HG02938 (cell line): Measurements from ENCODE around the gene SLC25A12.

Experiments
- ATAC-seq: cut with Tn5 transposase; IDR thresholded peaks from one replicate; pipeline ENCODE4 v1.9.1; 2021; ENCODE audit warnings: mild to moderate bottlenecking, moderate library complexity; ENCODE audit not compliant: unreplicated experiment

Gene SLC25A12

GRCh38 chr2:171889333-171889732 is 4.7 kb downstream of the SLC25A12 start:
- ATAC-seq: no peak

GRCh38 chr2:171883275-171883893 is 10.7 kb downstream of the SLC25A12 start:
- ATAC-seq: no peak

- no peak for ATAC-seq
Observed at GRCh38 chr2:171882089-171882769, 11.8 kb downstream of the SLC25A12 start.

GRCh38 chr2:171880774-171881173 is 13.3 kb downstream of the SLC25A12 start:
- ATAC-seq: no peak

- no peak for ATAC-seq
Observed at GRCh38 chr2:171879865-171880264, 14.2 kb downstream of the SLC25A12 start.

GRCh38 chr2:171878481-171878993 is 15.5 kb downstream of the SLC25A12 start:
- no peak for ATAC-seq

- no peak for ATAC-seq
Observed at GRCh38 chr2:171874963-171875362, 19.1 kb downstream of the SLC25A12 start.

- no peak for ATAC-seq
Observed at GRCh38 chr2:171874517-171874916, 19.5 kb downstream of the SLC25A12 start.

GRCh38 chr2:171864357-171864985 is 29.6 kb downstream of the SLC25A12 start:
- no peak for ATAC-seq

- no peak for ATAC-seq
Observed at GRCh38 chr2:171862501-171862900, 31.5 kb downstream of the SLC25A12 start.

- ATAC-seq: no peak
Observed at GRCh38 chr2:171858397-171858958, 35.6 kb downstream of the SLC25A12 start.

GRCh38 chr2:171855401-171855800 is 38.6 kb downstream of the SLC25A12 start:
- no peak for ATAC-seq

GRCh38 chr2:171852366-171852888 is 41.6 kb downstream of the SLC25A12 start:
- no peak for ATAC-seq

GRCh38 chr2:171847627-171848026 is 46.4 kb downstream of the SLC25A12 start:
- no peak for ATAC-seq

- no peak for ATAC-seq
Observed at GRCh38 chr2:171846894-171847293, 47.1 kb downstream of the SLC25A12 start.

GRCh38 chr2:171841996-171842395 is 52.0 kb downstream of the SLC25A12 start:
- ATAC-seq: no peak

- no peak for ATAC-seq
Observed at GRCh38 chr2:171837736-171838135, 56.3 kb downstream of the SLC25A12 start.

- no peak for ATAC-seq
Observed at GRCh38 chr2:171836146-171836910, 57.7 kb downstream of the SLC25A12 start.

GRCh38 chr2:171835386-171835785 is 58.7 kb downstream of the SLC25A12 start:
- ATAC-seq: no peak

GRCh38 chr2:171834286-171834685 is 59.8 kb downstream of the SLC25A12 start:
- no peak for ATAC-seq

- ATAC-seq: no peak
Observed at GRCh38 chr2:171832489-171832888, 61.6 kb downstream of the SLC25A12 start.
